PC-9 (cell line): Measurements from ENCODE around the gene CHCHD5. TPM values are rescaled to one million over a fixed set of nuclear protein-coding genes. Genes with fewer than 3 reads are reported as not detected.
"Not testable (repeated sequence)": the region's sequence is repeated elsewhere in the genome, so short reads cannot be mapped to it uniquely, and the experiment has no call there.

Source experiments
- BruUV-seq: library from RNA; stranded (reverse); fragments of 400-500 nt; replicated peaks from 2 replicates; lab custom pipeline; 2021; lab: Mats Ljungman, UMichigan
- CTCF ChIA-PET: fragments of 300-600 bp; sonication (Branson Sonifier 250); formaldehyde crosslinking; loops from one replicate; lab custom pipeline; 2022; ENCODE audit warnings: antibody characterized with exemption; lab: Charles Lee
- POLR2A ChIA-PET: fragments of 300-600 bp; sonication (Branson Sonifier 250); formaldehyde crosslinking; loops from one replicate; lab custom pipeline; 2022; ENCODE audit warnings: antibody characterized with exemption; ENCODE audit not compliant: unreplicated experiment; lab: Charles Lee
- DNase-seq, 2 experiments: peaks; one replicate each; pipeline versions ENCODE4 v3.0.0 to v3.0.0-alpha.2; 2015 to 2022; ENCODE audit warnings: mixed read lengths in 1 of 2
- H2AFZ ChIP-seq: fragments of 200-600 bp; sonication (generic); 2 replicates; pipeline ENCODE4 v1.8.1; 2017; ENCODE audit warnings: antibody characterized with exemption
- H3F3A ChIP-seq: fragments of 200-600 bp; sonication (generic); 2 replicates; pipeline ENCODE4 v1.8.1; 2017; ENCODE audit warnings: antibody characterized with exemption, mild to moderate bottlenecking, low read depth; ENCODE audit not compliant: insufficient read depth
- H3K27ac ChIP-seq: fragments of 200-600 bp; sonication (generic); 2 replicates; pipeline ENCODE4 v1.6.1; 2016; ENCODE audit warnings: mixed run types
- H3K27me3 ChIP-seq: fragments of 200-600 bp; sonication (generic); 2 replicates; pipeline ENCODE4 v1.6.1; 2016; ENCODE audit warnings: low read depth, mixed run types; ENCODE audit not compliant: insufficient read depth
- H3K36me3 ChIP-seq: fragments of 200-600 bp; sonication (generic); 2 replicates; pipeline ENCODE4 v1.6.1; 2016; ENCODE audit warnings: low read depth, mixed run types
- H3K4me1 ChIP-seq: fragments of 200-600 bp; sonication (generic); replicated peaks from 2 replicates; pipeline ENCODE4 v1.6.1; 2016; ENCODE audit warnings: mixed run types; ENCODE audit not compliant: insufficient read depth
- H3K4me2 ChIP-seq: fragments of 200-600 bp; sonication (generic); 2 replicates; pipeline ENCODE4 v1.6.1; 2017; ENCODE audit warnings: mixed run types
- H3K4me3 ChIP-seq: fragments of 200-600 bp; sonication (generic); 2 replicates; pipeline ENCODE4 v1.6.1; 2016; ENCODE audit warnings: mixed run types
- H3K79me2 ChIP-seq: fragments of 200-600 bp; sonication (generic); 2 replicates; pipeline ENCODE4 v1.6.1; 2017; ENCODE audit warnings: low read depth, mixed run types
- H3K9me2 ChIP-seq: fragments of 200-600 bp; sonication (generic); 2 replicates; pipeline ENCODE4 v1.8.1; 2017; ENCODE audit warnings: mild to moderate bottlenecking; ENCODE audit not compliant: insufficient read depth
- H3K9me3 ChIP-seq: fragments of 200-600 bp; sonication (generic); 2 replicates; pipeline ENCODE4 v1.8.1; 2016; ENCODE audit warnings: low read depth; ENCODE audit not compliant: insufficient read depth
- H4K20me1 ChIP-seq: fragments of 200-600 bp; sonication (generic); 2 replicates; pipeline ENCODE4 v1.8.1; 2017; ENCODE audit not compliant: insufficient read depth
- CTCF ChIP-seq: fragments of 200-600 bp; sonication (generic); conservative IDR thresholded peaks from 2 replicates; pipeline ENCODE4 v1.6.1; 2017; ENCODE audit warnings: mixed run types, antibody characterized with exemption, mild to moderate bottlenecking, moderate library complexity
- EZH2 ChIP-seq: fragments of 200-600 bp; sonication (generic); IDR thresholded peaks from 2 replicates; pipeline ENCODE4 v1.8.0; 2017; ENCODE audit warnings: antibody characterized with exemption, low read depth
- intact Hi-C: fragments of 100-400 bp; cut with micrococcal nuclease; formaldehyde crosslinking; loops from one replicate; pipeline ENCODE4 v1.10.0; 2022; ENCODE audit not compliant: unreplicated experiment
- total RNA-seq: library from RNA; stranded (reverse); gene quantifications from 2 replicates; pipeline ENCODE4 v1.2.3, GENCODE V29; 2021

Gene CHCHD5
- total RNA-seq, 1 experiment from 2014 or later, result 38.4 TPM

- H3K36me3 ChIP-seq, result no peaks in the 10 kb centered on the region
- H3K4me2 ChIP-seq, result peak overlapping the region; percentile 20; the same call in 1 of the 2 replicates
- no peak for DNase-seq
- H3K4me1 ChIP-seq, result peaks cover 7% of the 10 kb centered on the region
- BruUV-seq, result no TSS peak
- ChIA-PET CTCF (no interaction called here), POLR2A (no interaction called here)
- intact Hi-C loops, result no loop called here
- no peaks in the 10 kb centered on the region for H3K9me3 ChIP-seq
- no peak overlapping the region for H3K4me3 ChIP-seq
- no peak overlapping the region for H2AFZ ChIP-seq
- H3F3A ChIP-seq, result peaks cover 8% of the 10 kb centered on the region; the same call in 1 of the 2 replicates
- 0 out of 2 replicates have a peak overlapping the region, but pooled peaks have one; percentile 19 for H3K27ac ChIP-seq
- H4K20me1 ChIP-seq, result no peaks in the 10 kb centered on the region
- TF ChIP-seq EZH2, result no peak
- TF ChIP-seq CTCF, result no peak
- H3K79me2 ChIP-seq, result no peaks in the 10 kb centered on the region
- H3K27me3 ChIP-seq, result no peaks in the 10 kb centered on the region
- no peaks in the 10 kb centered on the region for H3K9me2 ChIP-seq
These were observed 23.4 kb downstream of the CHCHD5 start for GRCh38 chr2:112607680-112608438.

DNA sequence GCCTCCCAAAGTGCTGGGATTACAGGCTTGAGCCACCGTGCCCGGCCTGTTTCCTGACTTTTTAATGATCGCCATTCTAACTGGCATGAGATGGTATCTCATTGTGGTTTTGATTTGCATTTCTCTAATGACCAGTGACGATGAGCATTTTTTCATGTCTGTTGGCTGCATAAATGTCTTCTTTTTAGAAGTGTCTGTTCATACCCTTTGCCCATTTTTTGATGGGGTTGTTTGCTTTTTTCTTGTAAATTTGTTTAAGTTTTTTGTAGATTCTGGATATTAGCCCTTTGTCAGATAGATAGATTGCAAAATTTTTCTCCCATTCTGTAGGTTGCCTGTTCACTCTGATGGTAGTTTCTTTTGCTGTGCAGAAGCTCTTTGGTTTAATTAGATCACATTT is 24.9 kb downstream of the CHCHD5 start:
- POLR2A ChIA-PET, H3K9me3 ChIP-seq, H3K27ac ChIP-seq, H3F3A ChIP-seq, H4K20me1 ChIP-seq, H3K9me2 ChIP-seq, H3K4me2 ChIP-seq, DNase-seq, H3K27me3 ChIP-seq, intact Hi-C loops, BruUV-seq, H3K4me1 ChIP-seq, H3K4me3 ChIP-seq, H3K79me2 ChIP-seq, CTCF ChIA-PET, H2AFZ ChIP-seq, H3K36me3 ChIP-seq: not testable (repeated sequence)

DNA sequence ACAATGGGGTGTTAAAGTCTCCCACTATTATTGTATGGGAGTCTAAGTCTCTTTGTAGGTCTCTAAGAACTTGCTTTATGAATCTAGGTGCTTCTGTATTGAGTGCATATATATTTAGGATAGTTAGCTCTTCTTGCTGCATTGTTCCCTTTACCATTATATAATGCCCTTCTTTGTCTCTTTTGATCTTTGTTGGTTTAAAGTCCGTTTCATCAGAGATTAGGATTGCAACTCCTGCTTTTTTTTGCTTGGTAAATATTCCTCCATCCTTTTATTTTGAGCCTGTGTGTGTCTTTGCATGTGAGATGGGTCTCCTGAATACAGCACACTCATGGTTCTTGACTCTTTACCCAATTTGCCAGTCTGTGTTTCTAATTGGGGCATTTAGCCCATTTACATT is 27.9 kb downstream of the CHCHD5 start:
- POLR2A ChIA-PET, DNase-seq, H3K9me3 ChIP-seq, H4K20me1 ChIP-seq, H2AFZ ChIP-seq, intact Hi-C loops, H3K9me2 ChIP-seq, H3K79me2 ChIP-seq, H3K4me2 ChIP-seq, H3K27ac ChIP-seq, H3K27me3 ChIP-seq, BruUV-seq, H3K4me3 ChIP-seq, H3K36me3 ChIP-seq, CTCF ChIA-PET: not testable (repeated sequence)
- Histone ChIP-seq H3F3A (peaks cover 16% of the 10 kb centered on the region; the same call in 1 of the 2 replicates), H3K4me1 (peaks cover 17% of the 10 kb centered on the region)

GRCh38 chr2:112614201-112614840 is 29.9 kb downstream of the CHCHD5 start:
- BruUV-seq, result no TSS peak
- ChIA-PET CTCF (no interaction called here), POLR2A (no interaction called here)
- Histone ChIP-seq H3K27me3 (no peaks in the 10 kb centered on the region), H3K4me3 (no peak overlapping the region), H4K20me1 (no peaks in the 10 kb centered on the region), H3K79me2 (no peaks in the 10 kb centered on the region), H3K36me3 (no peaks in the 10 kb centered on the region), H3K4me2 (no peak overlapping the region), H3K4me1 (peaks cover 13% of the 10 kb centered on the region), H3K27ac (no peak overlapping the region), H3K9me3 (no peaks in the 10 kb centered on the region), H3K9me2 (no peaks in the 10 kb centered on the region), H3F3A (peaks cover 12% of the 10 kb centered on the region; the same call in 1 of the 2 replicates), H2AFZ (no peak overlapping the region)
- no peak for DNase-seq
- TF ChIP-seq EZH2, result no peak
- no peak for TF ChIP-seq CTCF
- intact Hi-C loops, result no loop called here
